GM08714 (cell line): ENCODE data around the gene PRSS12.
"Not testable (repeated sequence)": the region's sequence is repeated elsewhere in the genome, so short reads cannot be mapped to it uniquely, and the experiment has no call there.

Experiments
- H3K4me3 ChIP-seq: fragments of 200-500 bp; sonication (Bioruptor generic); 2 replicates; pipeline ENCODE4 v1.5.1; 2014; ENCODE audit warnings: mild to moderate bottlenecking, low read length, inconsistent platforms
- ZNF274 ChIP-seq: IDR thresholded peaks from 2 replicates; pipeline ENCODE4 v1.6.1; 2012; ENCODE audit warnings: mild to moderate bottlenecking, low read depth, low read length

PRSS12 gene

DNA sequence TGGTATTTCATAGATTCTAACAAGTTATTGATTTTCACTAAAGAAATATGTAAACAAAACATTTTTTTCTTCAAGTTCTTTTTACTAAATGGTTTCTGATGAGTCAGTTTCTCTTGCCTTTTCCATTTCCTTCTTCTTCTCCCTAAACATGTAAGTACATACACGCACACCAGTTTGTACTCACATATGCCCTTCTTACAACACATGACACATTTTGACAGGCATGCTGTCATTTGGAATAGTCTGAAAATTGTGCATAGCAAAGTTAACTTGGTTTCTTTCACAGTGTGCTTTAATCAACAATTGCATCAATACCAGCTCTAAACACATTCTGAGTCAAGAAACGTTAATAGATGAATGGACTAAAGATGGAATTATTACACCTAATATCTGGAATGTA lies 35.1 kb downstream of the PRSS12 start:
- no peak overlapping the region for H3K4me3 ChIP-seq
- TF ChIP-seq ZNF274, result no peak

DNA sequence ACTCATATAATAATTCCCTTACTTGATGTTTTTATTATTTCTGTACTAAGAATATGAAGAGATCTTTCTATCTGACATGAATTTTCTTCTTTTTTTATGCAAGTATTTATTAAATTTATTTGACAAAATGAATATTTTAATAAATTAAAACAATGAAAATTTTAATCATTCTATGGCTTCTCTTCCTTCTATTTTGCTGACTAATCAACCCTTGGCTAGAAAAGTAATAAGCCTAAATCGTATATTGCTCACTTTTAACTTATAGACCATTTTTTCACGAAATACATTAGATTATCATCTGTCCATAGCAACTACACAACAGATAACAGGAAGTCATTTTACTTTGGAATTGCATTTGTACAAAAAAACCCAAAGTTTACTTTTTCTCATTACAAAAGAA lies 38.6 kb downstream of the PRSS12 start:
- H3K4me3 ChIP-seq, result no peak overlapping the region
- no peak for TF ChIP-seq ZNF274

GRCh38 chr4:118313098-118313497 lies 39.7 kb downstream of the PRSS12 start:
- no peak overlapping the region for H3K4me3 ChIP-seq
- no peak for TF ChIP-seq ZNF274

GRCh38 chr4:118308306-118309030 lies 44.3 kb downstream of the PRSS12 start:
- no peak for TF ChIP-seq ZNF274
- no peak overlapping the region for H3K4me3 ChIP-seq

DNA sequence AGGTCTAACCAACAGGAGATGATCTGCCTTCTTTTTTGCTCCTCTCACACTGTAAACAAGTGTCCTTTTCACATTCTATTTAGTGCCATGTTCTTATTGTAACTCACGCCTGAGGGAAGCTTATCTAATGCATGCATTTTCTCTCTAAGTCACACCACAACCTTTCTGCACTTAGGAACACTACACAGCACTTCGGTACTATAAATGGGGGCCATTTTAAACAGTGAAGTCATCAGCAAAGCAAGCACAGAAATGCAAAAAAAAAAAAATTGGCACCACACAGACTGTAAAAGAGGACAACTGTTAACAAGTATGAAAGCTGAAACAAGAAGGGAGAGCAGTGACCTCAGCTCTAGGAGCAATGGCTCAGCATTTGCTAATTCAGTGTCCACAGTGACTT lies 45.2 kb downstream of the PRSS12 start:
- TF ChIP-seq ZNF274, result no peak
- H3K4me3 ChIP-seq, result no peak overlapping the region

DNA sequence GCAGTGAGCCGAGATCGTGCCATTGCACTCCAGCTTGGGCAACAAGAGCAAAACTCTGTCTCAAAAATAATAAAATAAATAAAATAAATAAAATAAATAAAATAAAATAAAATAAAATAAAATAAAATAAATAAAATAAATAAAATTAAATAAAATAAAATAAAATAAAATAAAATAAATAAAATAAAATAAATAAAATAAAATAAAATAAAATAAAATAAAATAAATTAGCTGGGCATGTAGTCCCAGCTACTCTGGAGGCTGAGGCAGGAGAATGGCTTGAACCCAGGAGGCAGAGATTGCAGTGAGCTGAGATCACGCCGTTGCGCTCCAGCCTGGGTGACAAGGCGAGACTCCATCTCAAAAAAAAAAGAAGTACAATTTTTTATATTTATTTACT lies 53.2 kb downstream of the PRSS12 start:
- not testable (repeated sequence) for H3K4me3 ChIP-seq

GRCh38 chr4:118296729-118297128 lies 56.1 kb downstream of the PRSS12 start:
- no peak for TF ChIP-seq ZNF274
- no peak overlapping the region for H3K4me3 ChIP-seq

DNA sequence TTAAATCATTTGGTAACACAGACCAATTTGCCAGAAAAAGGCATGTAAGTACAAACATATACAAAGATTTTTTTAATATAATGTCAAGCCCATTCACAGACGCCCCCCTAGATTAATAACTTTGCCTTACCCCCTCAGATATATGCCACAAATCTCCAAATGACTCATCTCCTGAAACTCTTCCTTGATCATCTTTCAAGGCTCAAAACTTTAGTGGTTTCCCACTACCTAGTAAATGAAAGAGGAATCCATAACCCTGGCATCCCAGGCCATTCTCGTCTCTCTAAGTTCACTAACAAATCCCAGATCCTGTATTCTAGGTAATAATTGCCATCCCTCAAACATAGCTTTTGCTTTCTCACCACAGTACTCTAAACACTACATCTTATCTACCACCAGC lies 61.9 kb downstream of the PRSS12 start:
- no peak for TF ChIP-seq ZNF274
- H3K4me3 ChIP-seq, result no peak overlapping the region

- H3K4me3 ChIP-seq, result no peak overlapping the region
- TF ChIP-seq ZNF274, result no peak
These were observed 63.0 kb downstream of the PRSS12 start for GRCh38 chr4:118289794-118290193.

DNA sequence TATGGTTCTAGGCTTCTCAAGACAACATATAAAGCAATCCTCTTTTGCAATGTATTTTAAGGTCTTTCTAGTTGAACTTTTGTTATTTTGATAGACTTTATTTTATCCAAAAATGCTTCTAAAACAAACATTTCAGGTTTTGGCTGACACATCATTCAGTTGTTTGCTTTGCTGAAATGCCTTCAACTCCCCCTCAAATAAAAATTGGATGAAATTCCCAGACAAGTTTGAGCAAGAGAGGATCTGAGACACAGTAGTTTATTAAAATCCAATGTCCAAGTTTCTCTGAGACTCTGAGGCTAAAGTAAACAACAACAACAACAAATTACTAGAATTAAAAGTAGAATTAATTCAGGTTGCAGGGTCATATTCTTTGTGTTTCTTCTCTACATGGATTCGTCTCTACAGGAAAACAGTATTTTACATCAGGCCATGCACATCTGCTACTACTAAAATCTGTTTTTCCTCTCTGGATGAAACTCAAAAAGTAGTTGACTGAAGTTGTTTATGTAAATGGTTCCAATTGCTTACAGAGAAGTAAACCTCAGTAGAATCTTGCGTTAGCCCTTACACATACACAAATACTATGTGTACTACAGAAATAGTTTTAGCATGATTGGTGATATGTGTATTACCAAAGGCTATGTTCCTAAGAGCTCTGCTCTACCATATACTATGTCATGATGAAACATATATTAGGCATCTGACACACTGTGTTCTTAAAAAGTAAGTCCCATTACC lies 64.9 kb downstream of the PRSS12 start:
- no peak overlapping the region for H3K4me3 ChIP-seq
- no peak for TF ChIP-seq ZNF274

- TF ChIP-seq ZNF274, result no peak
These were observed 66.1 kb downstream of the PRSS12 start for GRCh38 chr4:118286685-118287084.

GRCh38 chr4:118285931-118286330 lies 66.9 kb downstream of the PRSS12 start:
- no peak for TF ChIP-seq ZNF274
- H3K4me3 ChIP-seq, result no peak overlapping the region

More at GRCh38 chr4:118286685-118287084, 66.1 kb downstream of the PRSS12 start:
- H3K4me3 ChIP-seq, result no peak overlapping the region

- TF ChIP-seq ZNF274, result no peak
- H3K4me3 ChIP-seq, result no peak overlapping the region
These were observed 68.6 kb downstream of the PRSS12 start for GRCh38 chr4:118284169-118284568.

GRCh38 chr4:118282692-118283091 lies 70.1 kb downstream of the PRSS12 start:
- H3K4me3 ChIP-seq, result no peak overlapping the region
- TF ChIP-seq ZNF274, result no peak
